Neural progenitor cell (in vitro differentiated cells): ENCODE measurements around the gene ATL2.

Source experiments
- EZH2 ChIP-seq: fragments of 200-600 bp; sonication (generic); IDR thresholded peaks from 2 replicates; pipeline ENCODE4 v1.6.1; 2017; ENCODE audit warnings: antibody characterized with exemption, mild to moderate bottlenecking, moderate library complexity
- EZH2phosphoT487 ChIP-seq: fragments of 200-600 bp; sonication (generic); IDR thresholded peaks from 2 replicates; pipeline ENCODE4 v1.6.1; 2017; ENCODE audit warnings: antibody characterized with exemption
- TF ChIP-seq, protein P1 (sequence below): fragments of 200-600 bp; sonication (generic); IDR thresholded peaks from 2 replicates; pipeline ENCODE4 v1.5.1; 2017; ENCODE audit warnings: antibody characterized with exemption, mild to moderate bottlenecking

- TF ChIP-seq, protein P1, sequence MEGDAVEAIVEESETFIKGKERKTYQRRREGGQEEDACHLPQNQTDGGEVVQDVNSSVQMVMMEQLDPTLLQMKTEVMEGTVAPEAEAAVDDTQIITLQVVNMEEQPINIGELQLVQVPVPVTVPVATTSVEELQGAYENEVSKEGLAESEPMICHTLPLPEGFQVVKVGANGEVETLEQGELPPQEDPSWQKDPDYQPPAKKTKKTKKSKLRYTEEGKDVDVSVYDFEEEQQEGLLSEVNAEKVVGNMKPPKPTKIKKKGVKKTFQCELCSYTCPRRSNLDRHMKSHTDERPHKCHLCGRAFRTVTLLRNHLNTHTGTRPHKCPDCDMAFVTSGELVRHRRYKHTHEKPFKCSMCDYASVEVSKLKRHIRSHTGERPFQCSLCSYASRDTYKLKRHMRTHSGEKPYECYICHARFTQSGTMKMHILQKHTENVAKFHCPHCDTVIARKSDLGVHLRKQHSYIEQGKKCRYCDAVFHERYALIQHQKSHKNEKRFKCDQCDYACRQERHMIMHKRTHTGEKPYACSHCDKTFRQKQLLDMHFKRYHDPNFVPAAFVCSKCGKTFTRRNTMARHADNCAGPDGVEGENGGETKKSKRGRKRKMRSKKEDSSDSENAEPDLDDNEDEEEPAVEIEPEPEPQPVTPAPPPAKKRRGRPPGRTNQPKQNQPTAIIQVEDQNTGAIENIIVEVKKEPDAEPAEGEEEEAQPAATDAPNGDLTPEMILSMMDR: no peak
- TF ChIP-seq EZH2phosphoT487 (no peak), EZH2 (no peak)
Observed at GRCh38 chr2:38353402-38353801, 23.7 kb downstream of the ATL2 start.
